KMS-11 (cell line): ENCODE results near the gene OR2F2.

ENCODE experiments used
- H2AFZ ChIP-seq: fragments of 200-600 bp; sonication (generic); 2 replicates; pipeline ENCODE4 v1.6.1; 2016; ENCODE audit warnings: antibody characterized with exemption, mixed run types, low read depth
- H3K27ac ChIP-seq: fragments of 200-600 bp; sonication (generic); 2 replicates; pipeline ENCODE4 v1.6.1; 2016; ENCODE audit warnings: mild to moderate bottlenecking, mixed run types
- H3K27me3 ChIP-seq: fragments of 200-600 bp; sonication (generic); 2 replicates; pipeline ENCODE4 v1.6.1; 2017; ENCODE audit warnings: mild to moderate bottlenecking, low read depth, mixed run types, moderate library complexity; ENCODE audit not compliant: insufficient read depth
- H3K36me3 ChIP-seq: fragments of 200-600 bp; sonication (generic); 2 replicates; pipeline ENCODE4 v1.6.1; 2017; ENCODE audit warnings: mild to moderate bottlenecking, mixed run types; ENCODE audit not compliant: insufficient read depth
- H3K4me1 ChIP-seq: fragments of 200-600 bp; sonication (generic); 2 replicates; pipeline ENCODE4 v1.6.1; 2016; ENCODE audit warnings: mild to moderate bottlenecking, low read depth, mixed run types; ENCODE audit not compliant: poor library complexity, severe bottlenecking
- H3K4me2 ChIP-seq: fragments of 200-600 bp; sonication (generic); 2 replicates; pipeline ENCODE4 v1.7.0; 2016; ENCODE audit warnings: mild to moderate bottlenecking, mixed run types
- H3K4me3 ChIP-seq: fragments of 200-600 bp; sonication (generic); IDR thresholded peaks from 2 replicates; pipeline ENCODE4 v1.6.1; 2017; ENCODE audit warnings: low read depth, low read length, mixed read lengths; ENCODE audit not compliant: insufficient read depth
- H3K79me2 ChIP-seq: fragments of 200-600 bp; sonication (generic); 2 replicates; pipeline ENCODE4 v1.6.1; 2016; ENCODE audit warnings: low read depth, mixed run types; ENCODE audit not compliant: insufficient read depth
- H3K9ac ChIP-seq: fragments of 200-600 bp; sonication (generic); 2 replicates; pipeline ENCODE4 v1.6.1; 2016; ENCODE audit warnings: mild to moderate bottlenecking, mixed run types
- H4K20me1 ChIP-seq: fragments of 200-600 bp; sonication (generic); 2 replicates; pipeline ENCODE4 v1.6.1; 2016; ENCODE audit warnings: mild to moderate bottlenecking, mixed run types; ENCODE audit not compliant: insufficient read depth
- CTCF ChIP-seq: fragments of 200-600 bp; sonication (generic); conservative IDR thresholded peaks from 2 replicates; pipeline ENCODE4 v1.6.1; 2017; ENCODE audit warnings: low read depth, mild to moderate bottlenecking, antibody characterized with exemption, low read length, moderate library complexity, mixed read lengths

The OR2F2 gene

GRCh38 chr7:143914938-143915652, 19.9 kb upstream of the OR2F2 start:
- Histone ChIP-seq H3K36me3 (no peaks in the 10 kb centered on the region), H3K27me3 (no peaks in the 10 kb centered on the region), H3K9ac (no peak overlapping the region), H4K20me1 (no peaks in the 10 kb centered on the region), H3K27ac (no peak overlapping the region), H3K4me3 (no peak overlapping the region), H2AFZ (no peak overlapping the region), H3K79me2 (no peaks in the 10 kb centered on the region), H3K4me1 (no peaks in the 10 kb centered on the region), H3K4me2 (no peak overlapping the region)
- no peak for TF ChIP-seq CTCF

GRCh38 chr7:143924851-143925250, 10.2 kb upstream of the OR2F2 start:
- Histone ChIP-seq H3K4me2 (no peak overlapping the region), H2AFZ (no peak overlapping the region), H3K4me3 (no peak overlapping the region), H3K9ac (no peak overlapping the region), H3K27ac (no peak overlapping the region), H3K79me2 (no peaks in the 10 kb centered on the region), H3K36me3 (no peaks in the 10 kb centered on the region), H4K20me1 (no peaks in the 10 kb centered on the region), H3K4me1 (no peaks in the 10 kb centered on the region), H3K27me3 (no peaks in the 10 kb centered on the region)
- TF ChIP-seq CTCF = no peak

GRCh38 chr7:143929224-143929920, 5.7 kb upstream of the OR2F2 start:
- no peak for TF ChIP-seq CTCF
- no peaks in the 10 kb centered on the region for H3K27me3 ChIP-seq

GRCh38 chr7:143931739-143932138, 3.3 kb upstream of the OR2F2 start:
- Histone ChIP-seq H3K36me3 (no peaks in the 10 kb centered on the region), H3K4me1 (no peaks in the 10 kb centered on the region), H3K4me3 (no peak overlapping the region), H4K20me1 (no peaks in the 10 kb centered on the region), H3K79me2 (no peaks in the 10 kb centered on the region), H3K4me2 (no peak overlapping the region), H3K9ac (no peak overlapping the region), H3K27me3 (no peaks in the 10 kb centered on the region), H2AFZ (no peak overlapping the region), H3K27ac (no peak overlapping the region)
- TF ChIP-seq CTCF = no peak

More at GRCh38 chr7:143929224-143929920, 5.7 kb upstream of the OR2F2 start:
- Histone ChIP-seq H3K79me2 (no peaks in the 10 kb centered on the region), H4K20me1 (no peaks in the 10 kb centered on the region), H3K4me2 (no peak overlapping the region), H3K9ac (no peak overlapping the region), H3K4me1 (no peaks in the 10 kb centered on the region), H2AFZ (no peak overlapping the region), H3K36me3 (no peaks in the 10 kb centered on the region), H3K27ac (no peak overlapping the region), H3K4me3 (no peak overlapping the region)
